ENCODE data around the gene SV2C.

DNA sequence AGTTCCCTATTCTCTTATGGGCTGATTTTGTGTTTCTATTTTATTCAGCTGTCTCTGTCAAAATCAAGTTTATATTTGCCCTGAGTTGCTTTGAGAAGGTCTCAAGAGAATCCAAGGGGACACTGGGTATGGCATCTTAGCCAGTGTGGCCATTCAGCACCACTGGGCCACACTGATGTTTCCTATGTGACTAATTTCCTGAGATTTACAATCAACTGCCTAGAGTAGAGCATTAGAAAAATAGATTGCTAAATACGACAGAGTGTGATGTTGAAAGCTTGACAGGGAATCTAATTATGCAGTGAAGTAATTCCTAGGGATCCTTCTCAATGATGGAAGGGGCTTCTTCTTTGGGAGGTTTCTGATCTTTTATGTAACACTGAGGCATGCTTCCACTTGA lies 141.7 kb downstream of the SV2C start:
- TF ChIP-seq, protein P1, sequence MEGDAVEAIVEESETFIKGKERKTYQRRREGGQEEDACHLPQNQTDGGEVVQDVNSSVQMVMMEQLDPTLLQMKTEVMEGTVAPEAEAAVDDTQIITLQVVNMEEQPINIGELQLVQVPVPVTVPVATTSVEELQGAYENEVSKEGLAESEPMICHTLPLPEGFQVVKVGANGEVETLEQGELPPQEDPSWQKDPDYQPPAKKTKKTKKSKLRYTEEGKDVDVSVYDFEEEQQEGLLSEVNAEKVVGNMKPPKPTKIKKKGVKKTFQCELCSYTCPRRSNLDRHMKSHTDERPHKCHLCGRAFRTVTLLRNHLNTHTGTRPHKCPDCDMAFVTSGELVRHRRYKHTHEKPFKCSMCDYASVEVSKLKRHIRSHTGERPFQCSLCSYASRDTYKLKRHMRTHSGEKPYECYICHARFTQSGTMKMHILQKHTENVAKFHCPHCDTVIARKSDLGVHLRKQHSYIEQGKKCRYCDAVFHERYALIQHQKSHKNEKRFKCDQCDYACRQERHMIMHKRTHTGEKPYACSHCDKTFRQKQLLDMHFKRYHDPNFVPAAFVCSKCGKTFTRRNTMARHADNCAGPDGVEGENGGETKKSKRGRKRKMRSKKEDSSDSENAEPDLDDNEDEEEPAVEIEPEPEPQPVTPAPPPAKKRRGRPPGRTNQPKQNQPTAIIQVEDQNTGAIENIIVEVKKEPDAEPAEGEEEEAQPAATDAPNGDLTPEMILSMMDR (IDR thresholded peaks at IDR 0.05), result no peak
- no peak for TF ChIP-seq EZH2 (IDR thresholded peaks at IDR 0.05; ENCODE audit: borderline replicate concordance, insufficient read depth, low read depth, low read length, poor library complexity, severe bottlenecking)
